H9 (cell line): ENCODE data around the gene THSD4. TPM values are rescaled to one million over a fixed set of nuclear protein-coding genes. Genes with fewer than 3 reads are reported as not detected.

Experiments used
- DNase-seq: peaks from one replicate; pipeline ENCODE4 v3.0.0-alpha.2; 2017
- H2AFZ ChIP-seq: one replicate; pipeline ENCODE4 v1.6.1; 2013; ENCODE audit warnings: mild to moderate bottlenecking, low read length, control low read depth, moderate library complexity
- H2AK5ac ChIP-seq: 2 replicates; pipeline ENCODE4 v1.6.1; 2013; ENCODE audit warnings: low read length, control low read depth, mixed read lengths; ENCODE audit not compliant: insufficient read length
- H2BK120ac ChIP-seq: one replicate; pipeline ENCODE4 v1.6.1; 2013; ENCODE audit warnings: low read depth, mild to moderate bottlenecking, low read length, control low read depth, inconsistent platforms; ENCODE audit not compliant: poor library complexity, severe bottlenecking
- H2BK12ac ChIP-seq: 2 replicates; pipeline ENCODE4 v1.6.1; 2013; ENCODE audit warnings: low read length, control low read depth, mixed read lengths, low read depth; ENCODE audit not compliant: insufficient read length
- H2BK15ac ChIP-seq: 2 replicates; pipeline ENCODE4 v1.6.1; 2013; ENCODE audit warnings: low read depth, low read length, control low read depth
- H2BK20ac ChIP-seq: one replicate; pipeline ENCODE4 v1.6.1; 2013; ENCODE audit warnings: low read depth, mild to moderate bottlenecking, low read length, control low read depth, inconsistent platforms; ENCODE audit not compliant: poor library complexity, severe bottlenecking
- H2BK5ac ChIP-seq: 2 replicates; pipeline ENCODE4 v1.6.1; 2013; ENCODE audit warnings: low read length, control low read depth, mixed read lengths; ENCODE audit not compliant: insufficient read length
- H3K14ac ChIP-seq: 2 replicates; pipeline ENCODE4 v1.6.1; 2013; ENCODE audit warnings: low read length, control low read depth; ENCODE audit not compliant: insufficient read depth
- H3K18ac ChIP-seq: 2 replicates; pipeline ENCODE4 v1.6.1; 2013; ENCODE audit warnings: low read depth, mild to moderate bottlenecking, mixed read lengths, low read length, control low read depth; ENCODE audit not compliant: insufficient read length
- H3K23ac ChIP-seq: 2 replicates; pipeline ENCODE4 v1.6.1; 2013; ENCODE audit warnings: low read length, control low read depth, mixed read lengths, low read depth; ENCODE audit not compliant: insufficient read length
- H3K23me2 ChIP-seq: 2 replicates; pipeline ENCODE4 v1.6.1; 2013; ENCODE audit warnings: low read depth, mild to moderate bottlenecking, mixed read lengths, low read length, control low read depth; ENCODE audit not compliant: insufficient read length, poor library complexity, severe bottlenecking
- H3K27ac ChIP-seq: 2 replicates; pipeline ENCODE4 v1.5.1; 2013; ENCODE audit warnings: low read length, control low read depth, mixed read lengths, low read depth; ENCODE audit not compliant: insufficient read length
- H3K27me3 ChIP-seq: 2 replicates; pipeline ENCODE4 v1.6.1; 2013; ENCODE audit warnings: low read length, control low read depth, inconsistent platforms; ENCODE audit not compliant: insufficient read depth
- H3K4ac ChIP-seq: 2 replicates; pipeline ENCODE4 v1.6.1; 2013; ENCODE audit warnings: low read depth, mild to moderate bottlenecking, control low read depth, inconsistent platforms, low read length, moderate library complexity
- H3K4me1 ChIP-seq: 2 replicates; pipeline ENCODE4 v1.6.1; 2013; ENCODE audit warnings: low read length, control low read depth, inconsistent platforms; ENCODE audit not compliant: insufficient read depth
- H3K4me2 ChIP-seq: 2 replicates; pipeline ENCODE4 v1.6.1; 2013; ENCODE audit warnings: low read length, control low read depth, mixed read lengths; ENCODE audit not compliant: insufficient read length, insufficient read depth
- H3K56ac ChIP-seq: 2 replicates; pipeline ENCODE4 v1.6.1; 2013; ENCODE audit warnings: low read depth, mild to moderate bottlenecking, mixed read lengths, low read length, control low read depth; ENCODE audit not compliant: insufficient read length
- H3K79me1 ChIP-seq: 2 replicates; pipeline ENCODE4 v1.6.1; 2013; ENCODE audit warnings: low read depth, mild to moderate bottlenecking, moderate library complexity, low read length, control low read depth, inconsistent platforms; ENCODE audit not compliant: insufficient read depth, poor library complexity, severe bottlenecking
- H3K79me2 ChIP-seq: 2 replicates; pipeline ENCODE4 v1.6.1; 2013; ENCODE audit warnings: low read length, control low read depth, inconsistent platforms; ENCODE audit not compliant: insufficient read depth
- H3K9ac ChIP-seq: 2 replicates; pipeline ENCODE4 v1.6.1; 2013; ENCODE audit warnings: low read length, control low read depth, mixed read lengths; ENCODE audit not compliant: insufficient read length; ENCODE audit errors: extremely low read depth
- H3K9me3 ChIP-seq: one replicate; pipeline ENCODE4 v1.6.1; 2013; ENCODE audit warnings: low read depth, low read length, inconsistent platforms; ENCODE audit not compliant: control insufficient read depth
- H3T11ph ChIP-seq: one replicate; pipeline ENCODE4 v1.6.1; 2013; ENCODE audit warnings: mild to moderate bottlenecking, low read length, control low read depth, inconsistent platforms
- H4K20me1 ChIP-seq: one replicate; pipeline ENCODE4 v1.6.1; 2013; ENCODE audit not compliant: control insufficient read depth, insufficient read length, insufficient read depth
- H4K5ac ChIP-seq: 2 replicates; pipeline ENCODE4 v1.6.1; 2013; ENCODE audit warnings: low read depth, mild to moderate bottlenecking, mixed read lengths, low read length, control low read depth; ENCODE audit not compliant: insufficient read length
- H4K8ac ChIP-seq: replicated peaks from 2 replicates; pipeline ENCODE4 v1.6.1; 2013; ENCODE audit warnings: low read length, control low read depth, mixed read lengths, low read depth; ENCODE audit not compliant: insufficient read length
- H4K91ac ChIP-seq: 2 replicates; pipeline ENCODE4 v1.6.1; 2013; ENCODE audit warnings: low read depth, mild to moderate bottlenecking, moderate library complexity, mixed read lengths, low read length, control low read depth; ENCODE audit not compliant: insufficient read length
- H3K27ac Mint-ChIP-seq, 3 experiments: 2 replicates in 2 of 3; 3 replicates in 1 of 3; pipeline ENCODE4 v1.8.0; 2020 to 2021; ENCODE audit warnings: mixed read lengths in 3 of 3, mild to moderate bottlenecking in 1 of 3, moderate library complexity in 1 of 3
- H3K27me3 Mint-ChIP-seq: 2 replicates; pipeline ENCODE4 v1.8.0; 2021; ENCODE audit warnings: low read depth, mild to moderate bottlenecking, moderate library complexity, mixed read lengths
- H3K36me3 Mint-ChIP-seq, 3 experiments: 2 replicates in 2 of 3; 3 replicates in 1 of 3; pipeline ENCODE4 v1.8.0; 2020 to 2021; ENCODE audit warnings: low read depth in 3 of 3, mixed read lengths in 3 of 3; ENCODE audit not compliant: insufficient read depth in 1 of 3
- H3K4me1 Mint-ChIP-seq, 2 experiments: 2 replicates each; pipeline ENCODE4 v1.8.0; 2020; ENCODE audit warnings: mixed read lengths in 2 of 2
- H3K4me3 Mint-ChIP-seq, 2 experiments: 2 replicates in 1 of 2; 3 replicates in 1 of 2; pipeline ENCODE4 v1.8.0; 2020 to 2021; ENCODE audit warnings: mild to moderate bottlenecking in 2 of 2, mixed read lengths in 2 of 2, moderate library complexity in 1 of 2
- H3K9me3 Mint-ChIP-seq, 2 experiments: 2 replicates in 1 of 2; 3 replicates in 1 of 2; pipeline ENCODE4 v1.8.0; 2020; ENCODE audit warnings: mild to moderate bottlenecking in 2 of 2, mixed read lengths in 2 of 2, moderate library complexity in 1 of 2
- WGBS: extraction: QIAGEN DNeasy Blood & Tissue Kit; methylation state at CpG from one replicate; pipeline ENCODE4 v1.1.7; 2013; ENCODE audit warnings: missing lambda C conversion rate, low lambda C conversion rate, mixed read lengths; ENCODE audit not compliant: insufficient read length; ENCODE audit errors: extremely low coverage; 5-methylcytosine and 5-hydroxymethylcytosine counted together
- total RNA-seq: library from RNA; stranded (reverse); gene quantifications from 2 replicates; pipeline ENCODE4 v1.2.1, GENCODE V29; 2021
- TF ChIP-seq, protein P1 (sequence below): fragments of 200-600 bp; sonication (generic); conservative IDR thresholded peaks from 3 replicates; pipeline ENCODE4 v1.8.0; 2021; ENCODE audit warnings: antibody characterized with exemption, mild to moderate bottlenecking

THSD4 gene
- total RNA-seq, 1 experiment from 2014 or later: 5.5 TPM

DNA sequence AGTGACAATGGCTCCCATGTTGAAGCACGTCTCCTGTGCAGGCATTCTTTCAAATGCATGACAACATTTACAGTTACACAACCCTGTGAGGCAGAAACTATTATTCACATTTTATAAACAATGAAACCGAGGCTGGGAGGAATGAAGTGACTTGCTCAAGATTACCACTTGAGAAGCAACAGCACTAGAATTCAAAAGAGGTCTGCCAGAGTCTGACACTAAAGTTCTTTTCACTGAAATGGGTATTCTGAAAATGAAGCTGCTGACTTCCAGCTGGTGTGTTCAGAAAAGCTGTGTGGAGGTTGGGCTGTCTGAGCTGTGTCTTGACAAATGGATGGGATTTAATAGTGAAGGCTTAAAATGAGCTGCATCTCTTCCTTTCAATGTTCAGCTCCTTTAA, 104.4 kb downstream of the THSD4 start:
- Mint-ChIP-seq H3K4me1 (peaks cover 15 to 18% of the 10 kb centered on the region in 2 experiments), H3K4me3 (no peak overlapping the region), H3K27ac (peak overlapping the region in 1 of 3 experiments; percentile 52; a peak in 1 of 7 replicates), H3K9me3 (peaks cover 0 to 3% of the 10 kb centered on the region in 2 experiments; a peak in 1 of 5 replicates), H3K36me3 (peaks cover 0 to 2% (median under 1%) of the 10 kb centered on the region in 3 experiments; a peak in 3 of 7 replicates), H3K27me3 (peaks cover 2% of the 10 kb centered on the region; the same call in 1 of the 2 replicates)
- TF ChIP-seq, protein P1, sequence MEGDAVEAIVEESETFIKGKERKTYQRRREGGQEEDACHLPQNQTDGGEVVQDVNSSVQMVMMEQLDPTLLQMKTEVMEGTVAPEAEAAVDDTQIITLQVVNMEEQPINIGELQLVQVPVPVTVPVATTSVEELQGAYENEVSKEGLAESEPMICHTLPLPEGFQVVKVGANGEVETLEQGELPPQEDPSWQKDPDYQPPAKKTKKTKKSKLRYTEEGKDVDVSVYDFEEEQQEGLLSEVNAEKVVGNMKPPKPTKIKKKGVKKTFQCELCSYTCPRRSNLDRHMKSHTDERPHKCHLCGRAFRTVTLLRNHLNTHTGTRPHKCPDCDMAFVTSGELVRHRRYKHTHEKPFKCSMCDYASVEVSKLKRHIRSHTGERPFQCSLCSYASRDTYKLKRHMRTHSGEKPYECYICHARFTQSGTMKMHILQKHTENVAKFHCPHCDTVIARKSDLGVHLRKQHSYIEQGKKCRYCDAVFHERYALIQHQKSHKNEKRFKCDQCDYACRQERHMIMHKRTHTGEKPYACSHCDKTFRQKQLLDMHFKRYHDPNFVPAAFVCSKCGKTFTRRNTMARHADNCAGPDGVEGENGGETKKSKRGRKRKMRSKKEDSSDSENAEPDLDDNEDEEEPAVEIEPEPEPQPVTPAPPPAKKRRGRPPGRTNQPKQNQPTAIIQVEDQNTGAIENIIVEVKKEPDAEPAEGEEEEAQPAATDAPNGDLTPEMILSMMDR: no peak
- Histone ChIP-seq H4K91ac (no peak overlapping the region), H2BK12ac (no peak overlapping the region), H3K27me3 (no peaks in the 10 kb centered on the region), H3K56ac (no peak overlapping the region), H4K5ac (no peak overlapping the region), H4K20me1 (no peaks in the 10 kb centered on the region), H2BK20ac (no peak overlapping the region), H3K9me3 (no peaks in the 10 kb centered on the region), H3K14ac (no peak overlapping the region), H3K79me1 (no peaks in the 10 kb centered on the region), H3T11ph (no peak overlapping the region), H3K23ac (no peak overlapping the region), H2AFZ (no peak overlapping the region), H2AK5ac (no peak overlapping the region), H3K4me2 (no peak overlapping the region), H3K23me2 (no peaks in the 10 kb centered on the region), H2BK15ac (no peak overlapping the region), H3K4me1 (no peaks in the 10 kb centered on the region), H3K79me2 (no peaks in the 10 kb centered on the region), H3K9ac (no peak overlapping the region), H4K8ac (no peak overlapping the region), H3K27ac (no peak overlapping the region), H3K18ac (no peak overlapping the region), H3K4ac (no peak overlapping the region), H2BK120ac (no peak overlapping the region), H2BK5ac (no peak overlapping the region)
- no peak for DNase-seq
- WGBS: no CpG with 5 or more reads among the region's 2 CpGs
